Measurements from ENCODE around the gene MBOAT1.

Gene MBOAT1

GRCh38 chr6:20208687-20209378, 3.4 kb downstream of the MBOAT1 start:
- no peak overlapping the region for H3K4me3 ChIP-seq (ENCODE audit: low read length)
- no peak for DNase-seq (ENCODE audit: low read depth, low spot score)

GRCh38 chr6:20207088-20207418, 5.2 kb downstream of the MBOAT1 start:
- DNase-seq (ENCODE audit: low read depth, low spot score): no peak
- H3K4me3 ChIP-seq (ENCODE audit: low read length): no peak overlapping the region

- no peak overlapping the region for H3K4me3 ChIP-seq (ENCODE audit: low read length)
- no peak for DNase-seq (ENCODE audit: low read depth, low spot score)
Observed at GRCh38 chr6:20205722-20206161, 6.5 kb downstream of the MBOAT1 start.

- H3K4me3 ChIP-seq (ENCODE audit: low read length): no peak overlapping the region
- DNase-seq (ENCODE audit: low read depth, low spot score): no peak
Observed at GRCh38 chr6:20204512-20204894, 7.8 kb downstream of the MBOAT1 start.

GRCh38 chr6:20203561-20204511, 8.4 kb downstream of the MBOAT1 start:
- no peak for DNase-seq (ENCODE audit: low read depth, low spot score)
- no peak overlapping the region for H3K4me3 ChIP-seq (ENCODE audit: low read length)

- DNase-seq (ENCODE audit: low read depth, low spot score): no peak
- no peak overlapping the region for H3K4me3 ChIP-seq (ENCODE audit: low read length)
Observed at GRCh38 chr6:20202699-20203302, 9.5 kb downstream of the MBOAT1 start.

GRCh38 chr6:20202324-20202658, 10.0 kb downstream of the MBOAT1 start:
- no peak overlapping the region for H3K4me3 ChIP-seq (ENCODE audit: low read length)
- no peak for DNase-seq (ENCODE audit: low read depth, low spot score)

GRCh38 chr6:20200761-20201630, 11.3 kb downstream of the MBOAT1 start:
- H3K4me3 ChIP-seq (ENCODE audit: low read length): no peak overlapping the region
- DNase-seq (ENCODE audit: low read depth, low spot score): no peak

- no peak overlapping the region for H3K4me3 ChIP-seq (ENCODE audit: low read length)
- no peak for DNase-seq (ENCODE audit: low read depth, low spot score)
Observed at GRCh38 chr6:20198775-20199174, 13.5 kb downstream of the MBOAT1 start.

- no peak overlapping the region for H3K4me3 ChIP-seq (ENCODE audit: low read length)
- DNase-seq (ENCODE audit: low read depth, low spot score): no peak
Observed at GRCh38 chr6:20198156-20198774, 14.0 kb downstream of the MBOAT1 start.

- H3K4me3 ChIP-seq (ENCODE audit: low read length): no peak overlapping the region
- DNase-seq (ENCODE audit: low read depth, low spot score): no peak
Observed at GRCh38 chr6:20197251-20197650, 15.0 kb downstream of the MBOAT1 start.

- DNase-seq (ENCODE audit: low read depth, low spot score): no peak
- no peak overlapping the region for H3K4me3 ChIP-seq (ENCODE audit: low read length)
Observed at GRCh38 chr6:20192625-20193024, 19.6 kb downstream of the MBOAT1 start.

- no peak overlapping the region for H3K4me3 ChIP-seq (ENCODE audit: low read length)
- DNase-seq (ENCODE audit: low read depth, low spot score): no peak
Observed at GRCh38 chr6:20191992-20192391, 20.3 kb downstream of the MBOAT1 start.

GRCh38 chr6:20188630-20189075, 23.6 kb downstream of the MBOAT1 start:
- H3K4me3 ChIP-seq (ENCODE audit: low read length): no peak overlapping the region
- no peak for DNase-seq (ENCODE audit: low read depth, low spot score)

- no peak for DNase-seq (ENCODE audit: low read depth, low spot score)
Observed at GRCh38 chr6:20186981-20187380, 25.3 kb downstream of the MBOAT1 start.

GRCh38 chr6:20183706-20184105, 28.6 kb downstream of the MBOAT1 start:
- no peak for DNase-seq (ENCODE audit: low read depth, low spot score)
- no peak overlapping the region for H3K4me3 ChIP-seq (ENCODE audit: low read length)

More at GRCh38 chr6:20186981-20187380, 25.3 kb downstream of the MBOAT1 start:
- H3K4me3 ChIP-seq (ENCODE audit: low read length): no peak overlapping the region

GRCh38 chr6:20182926-20183521, 29.2 kb downstream of the MBOAT1 start:
- DNase-seq (ENCODE audit: low read depth, low spot score): no peak
- no peak overlapping the region for H3K4me3 ChIP-seq (ENCODE audit: low read length)

GRCh38 chr6:20182069-20182468, 30.2 kb downstream of the MBOAT1 start:
- no peak for DNase-seq (ENCODE audit: low read depth, low spot score)
- H3K4me3 ChIP-seq (ENCODE audit: low read length): no peak overlapping the region
